HEK293 (cell line): ENCODE results near the gene MIS12.

Experiments used
- CTCF ChIP-seq: fragments of 450-650 bp; formaldehyde crosslinking; IDR thresholded peaks from 2 replicates; pipeline ENCODE4 v1.5.1; 2016; ENCODE audit warnings: missing biosample characterization, missing genetic modification characterization
- REST ChIP-seq: fragments of 450-650 bp; formaldehyde crosslinking; IDR thresholded peaks from 2 replicates; pipeline ENCODE4 v1.5.1; 2016; ENCODE audit warnings: missing biosample characterization, missing genetic modification characterization
- ZBTB6 ChIP-seq: fragments of 450-650 bp; formaldehyde crosslinking; IDR thresholded peaks from 2 replicates; pipeline ENCODE4 v1.5.1; 2017; ENCODE audit warnings: missing biosample characterization, missing genetic modification characterization
- ZFP41 ChIP-seq: fragments of 450-650 bp; formaldehyde crosslinking; IDR thresholded peaks from 2 replicates; pipeline ENCODE4 v1.5.1; 2016; ENCODE audit warnings: missing biosample characterization, missing genetic modification characterization, borderline replicate concordance
- ZNF140 ChIP-seq: fragments of 450-650 bp; formaldehyde crosslinking; IDR thresholded peaks from 2 replicates; pipeline ENCODE4 v1.5.1; 2016; ENCODE audit warnings: missing biosample characterization, missing genetic modification characterization

GRCh38 chr17:5478992-5479391 is 7.4 kb upstream of the MIS12 start:
- TF ChIP-seq ZNF140 (tag by site-specific recombination) (no peak), REST (tag by site-specific recombination) (no peak), CTCF (tag by site-specific recombination) (no peak), ZFP41 (tag by site-specific recombination) (no peak), ZBTB6 (tag by site-specific recombination) (no peak)
